ENCODE results near the gene ADARB1.

ADARB1 gene

DNA sequence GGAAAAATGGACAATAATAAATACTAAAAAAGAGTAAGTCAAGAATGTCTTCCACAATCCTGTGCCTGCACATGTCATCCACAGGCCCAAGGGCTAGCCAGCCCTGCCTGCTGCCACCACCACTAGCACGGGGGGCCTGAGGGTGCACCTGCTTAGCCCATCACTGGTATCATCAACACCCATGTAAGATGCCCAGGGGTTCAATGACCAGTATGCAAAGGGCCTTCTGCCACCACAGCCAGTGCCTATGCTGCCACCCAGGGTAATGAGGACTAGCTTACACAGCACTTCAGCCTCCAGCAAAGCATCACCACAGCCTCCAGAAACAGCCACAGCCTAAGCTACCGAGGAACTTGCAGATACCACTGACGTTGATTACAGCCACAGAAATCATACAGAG is 167.0 kb downstream of the ADARB1 start:
- DNase-seq, result no peak

DNA sequence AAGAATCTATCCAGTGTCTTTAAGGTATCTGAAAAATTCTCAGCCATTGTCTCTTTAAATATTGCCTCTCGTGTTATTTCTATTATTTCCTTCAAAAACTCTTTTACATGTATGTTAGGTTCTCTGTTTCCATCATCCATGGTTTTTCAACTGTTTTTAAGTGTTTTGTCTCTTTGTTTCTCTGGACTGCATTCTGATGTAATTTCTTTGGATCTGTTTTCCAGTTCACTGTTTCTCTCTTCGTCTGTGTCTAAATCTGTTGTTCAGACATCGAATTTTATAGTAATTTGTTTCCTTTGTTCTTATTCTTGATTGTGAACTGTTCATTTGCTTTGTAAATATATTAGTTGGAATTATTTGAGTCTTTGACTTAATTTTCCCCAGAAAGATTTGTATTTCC is 169.2 kb downstream of the ADARB1 start:
- no peak for DNase-seq

- DNase-seq, result no peak
Measured at GRCh38 chr21:45244799-45245340, 170.5 kb downstream of the ADARB1 start.

- no peak for DNase-seq
Measured at GRCh38 chr21:45246386-45247320, 172.3 kb downstream of the ADARB1 start.

- DNase-seq, result no peak
Measured at GRCh38 chr21:45248301-45248892, 174.0 kb downstream of the ADARB1 start.

DNA sequence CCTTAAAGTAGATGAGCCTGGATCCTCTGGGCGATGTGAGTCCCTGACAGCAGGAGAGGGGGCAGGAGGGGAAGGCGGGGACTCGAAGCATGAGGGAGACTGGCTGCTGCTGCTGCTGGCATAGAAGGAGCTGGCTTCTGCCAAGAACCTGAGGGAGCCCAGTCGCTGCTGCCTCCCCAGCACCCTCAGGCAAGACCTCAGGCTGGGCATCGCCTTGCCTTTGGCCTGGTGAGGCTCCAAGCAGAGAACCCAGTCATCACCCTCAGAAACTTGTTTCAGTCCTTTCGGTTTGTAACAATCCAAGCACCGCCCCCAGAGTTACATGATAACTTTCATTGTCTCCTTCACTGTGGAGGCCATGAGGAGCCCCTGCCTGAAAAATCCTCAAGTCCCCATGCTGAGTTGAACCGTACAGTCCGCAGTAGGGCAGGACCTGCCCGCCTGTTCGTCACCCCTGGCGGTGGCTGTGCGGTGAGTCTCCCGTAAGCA is 174.6 kb downstream of the ADARB1 start:
- DNase-seq, result no peak

DNA sequence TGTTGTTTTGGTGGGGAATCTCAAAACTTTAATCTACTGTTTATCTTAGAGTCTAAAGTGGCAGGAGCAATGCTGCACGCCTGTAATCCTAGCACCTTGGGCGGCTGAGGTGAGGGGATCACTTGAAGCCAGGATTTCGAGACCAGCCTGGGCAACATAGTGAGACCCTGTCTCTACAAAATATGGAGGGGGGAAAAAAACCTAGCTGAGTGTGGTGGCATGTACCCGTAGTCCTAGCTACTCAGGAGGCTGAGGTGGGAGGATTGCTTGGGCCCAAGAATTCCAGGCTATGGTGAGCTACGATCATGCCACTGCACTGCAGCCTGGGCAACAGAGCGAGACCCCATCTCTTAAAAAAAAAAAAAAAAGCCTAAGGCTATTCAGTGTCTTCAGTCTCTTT is 175.2 kb downstream of the ADARB1 start:
- no peak for DNase-seq

DNA sequence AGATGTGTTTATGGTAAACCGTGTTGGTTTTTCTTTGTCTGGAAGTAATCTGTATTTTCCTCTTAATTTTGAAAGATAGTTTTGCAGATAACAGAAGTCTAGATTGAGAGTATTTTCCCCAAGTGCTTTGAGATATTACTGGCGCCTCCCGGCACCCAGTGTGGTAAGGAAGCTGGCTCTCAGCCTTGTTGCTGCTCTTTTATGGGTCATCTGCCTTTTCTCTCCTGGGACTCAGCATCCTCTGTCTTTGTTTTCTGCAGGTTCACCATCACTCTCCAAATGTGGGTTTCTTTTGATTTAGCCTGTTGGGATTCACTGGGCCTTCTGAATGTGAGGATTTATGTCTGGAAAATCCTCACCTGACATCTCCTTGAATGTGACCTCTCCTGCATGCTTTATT is 175.9 kb downstream of the ADARB1 start:
- no peak for DNase-seq

- DNase-seq, result no peak
Measured at GRCh38 chr21:45250914-45251634, 176.7 kb downstream of the ADARB1 start.

DNA sequence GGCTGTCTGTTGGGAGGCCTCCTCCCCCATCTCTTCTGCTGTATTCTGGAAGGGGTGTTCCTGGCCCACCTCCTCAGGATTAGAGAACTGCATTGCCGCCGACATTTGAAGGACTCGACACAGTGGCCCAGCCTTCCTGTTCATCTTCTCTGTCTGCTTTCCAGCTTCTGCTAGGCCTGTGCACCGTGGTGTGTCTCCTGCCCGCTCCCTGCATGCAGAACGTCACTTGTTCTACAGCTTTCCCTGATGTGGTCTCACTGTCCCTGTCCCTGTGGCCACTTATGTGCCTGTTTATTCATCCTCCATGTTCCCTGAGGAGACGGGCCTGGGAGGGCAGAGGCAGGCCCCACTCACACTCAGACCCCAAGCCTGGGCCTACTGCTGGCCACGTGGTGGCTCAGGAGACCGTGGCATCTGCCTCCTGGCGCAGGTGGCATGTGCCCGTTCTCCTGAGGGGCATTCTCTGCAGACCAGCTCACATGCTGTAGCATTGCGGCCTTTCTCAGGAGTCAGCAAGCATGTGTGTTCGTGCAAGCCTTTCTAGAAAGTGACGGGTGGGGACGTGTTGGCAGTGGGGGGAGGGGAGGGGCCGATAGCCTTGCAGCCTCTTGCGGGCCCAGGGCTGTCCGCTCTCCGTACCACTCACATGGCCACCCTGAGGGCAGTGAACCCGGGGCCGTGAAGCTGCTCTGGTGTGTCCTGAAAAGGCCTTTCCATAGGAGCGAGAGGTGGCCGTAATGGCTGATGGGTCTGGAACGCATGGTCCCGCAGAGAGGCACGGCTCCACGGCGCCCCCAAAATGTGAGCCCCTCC is 177.5 kb downstream of the ADARB1 start:
- no peak for DNase-seq

DNA sequence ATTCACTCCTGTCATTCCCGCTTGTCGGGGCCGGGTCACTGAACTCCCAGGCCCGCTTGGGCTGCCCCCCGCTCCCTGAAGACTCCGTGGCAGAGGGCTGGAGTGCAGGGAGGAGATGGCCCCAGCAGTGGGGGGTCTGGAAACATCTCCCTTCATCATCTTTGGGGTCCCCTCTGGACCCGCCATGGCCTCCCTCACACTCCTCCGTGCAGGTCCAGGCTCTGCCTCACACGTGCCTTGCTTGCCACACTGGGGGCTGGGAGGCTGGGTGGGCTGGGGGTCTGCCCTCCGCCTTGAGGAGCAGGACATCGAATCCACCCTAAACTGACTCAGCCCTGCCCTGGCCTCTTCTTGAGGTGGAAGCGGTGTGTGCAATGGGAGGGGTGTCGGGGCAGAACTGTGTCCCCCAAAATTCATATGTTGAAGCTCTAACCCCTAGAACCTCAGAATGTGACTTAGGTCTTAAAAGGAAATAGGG is 178.1 kb downstream of the ADARB1 start:
- DNase-seq, result no peak

DNA sequence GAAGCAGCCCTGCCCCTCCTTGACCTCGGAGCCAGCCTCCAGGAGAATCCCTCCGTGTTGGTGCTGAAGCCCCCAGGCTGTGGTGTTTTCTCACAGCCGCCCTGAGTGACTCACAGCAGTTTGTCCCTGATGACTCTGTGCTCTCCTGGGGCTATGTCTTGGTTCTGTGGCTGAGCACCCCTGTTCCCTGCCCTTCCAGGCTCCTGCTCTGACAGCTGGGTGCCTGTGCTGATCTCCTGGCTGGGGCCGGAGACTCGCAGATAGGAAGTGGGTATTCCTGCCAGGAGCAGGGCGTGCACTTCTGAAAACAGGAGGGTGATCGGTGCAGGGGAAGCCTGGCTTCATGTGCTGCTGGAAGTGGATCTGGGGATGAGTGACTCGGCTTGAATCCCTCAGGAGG is 178.8 kb downstream of the ADARB1 start:
- no peak for DNase-seq

- DNase-seq, result no peak
Measured at GRCh38 chr21:45253633-45254459, 179.5 kb downstream of the ADARB1 start.

- no peak for DNase-seq
Measured at GRCh38 chr21:45254460-45254930, 180.1 kb downstream of the ADARB1 start.

DNA sequence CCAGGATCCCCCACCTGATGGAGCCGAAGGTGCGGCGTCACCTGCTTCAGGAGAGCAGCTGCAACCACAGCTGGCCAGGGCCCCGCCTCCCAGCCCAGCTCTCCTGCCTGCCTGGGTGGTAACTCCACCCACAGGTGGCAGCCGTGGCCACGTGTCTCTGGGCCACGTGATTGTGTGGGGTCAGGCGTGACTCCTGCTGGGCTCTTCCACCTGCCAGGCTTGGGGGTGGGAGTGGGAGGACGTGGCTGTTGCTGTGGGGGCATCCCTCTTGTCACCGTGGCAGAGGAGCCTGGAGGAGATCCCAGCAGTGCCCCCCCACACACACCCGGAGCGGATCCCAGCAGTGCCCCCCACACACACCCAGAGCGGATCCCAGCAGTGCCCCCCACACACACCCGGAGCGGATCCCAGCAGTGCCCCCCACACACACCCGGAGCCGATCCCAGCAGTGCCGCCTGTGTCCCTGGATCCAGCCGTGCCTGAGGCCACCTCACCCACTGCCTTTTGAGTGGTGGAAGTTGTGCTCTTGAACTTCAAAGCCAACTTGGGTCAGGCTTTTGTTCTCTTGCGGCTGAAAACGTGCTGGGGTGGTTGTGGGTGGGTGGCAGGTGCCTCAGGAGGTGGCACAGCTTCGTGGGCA is 181.1 kb downstream of the ADARB1 start:
- no peak for DNase-seq

DNA sequence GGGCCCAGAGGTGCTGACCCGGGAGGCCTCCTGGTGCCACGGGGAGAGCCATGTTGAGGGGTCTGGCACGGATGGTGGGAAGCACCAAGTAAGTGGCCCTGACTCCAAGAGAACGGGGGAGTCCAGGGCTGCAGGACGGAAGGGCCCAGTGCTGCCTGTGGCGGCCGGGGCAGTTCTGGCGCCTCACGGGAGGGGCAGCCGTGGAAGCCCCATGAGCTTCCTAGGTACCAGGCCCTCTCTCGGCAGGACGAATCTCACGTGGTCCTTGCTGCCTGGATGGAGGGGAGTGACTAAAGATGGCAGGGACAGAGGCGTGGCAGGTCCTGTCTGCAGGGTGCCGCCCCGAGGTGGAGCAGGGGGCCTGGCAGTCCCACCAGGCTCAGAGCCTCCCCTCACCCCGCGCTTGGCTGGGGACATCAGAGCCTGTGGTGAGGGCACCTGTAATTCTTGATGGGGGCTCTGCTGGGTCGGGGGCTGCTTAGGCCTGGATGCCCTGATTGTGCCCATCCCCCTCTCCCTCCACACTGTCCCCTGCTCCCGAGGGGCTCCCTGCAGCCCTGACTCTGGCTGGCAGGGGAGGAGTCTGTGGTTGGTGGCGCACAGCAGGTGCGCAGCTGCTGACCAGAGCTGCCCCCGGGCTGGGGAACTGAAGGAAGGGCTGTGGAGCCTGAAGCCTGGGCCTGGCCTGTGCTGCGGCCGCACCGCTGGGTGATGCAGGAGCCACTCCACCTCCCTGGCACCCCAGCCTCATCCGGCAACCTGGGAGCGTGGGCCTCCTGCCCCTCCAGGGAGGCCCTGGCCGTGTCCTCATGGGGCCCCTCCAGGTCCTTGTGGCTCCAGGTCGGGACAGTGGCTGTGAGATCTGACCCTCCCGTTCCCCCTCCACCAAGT is 181.9 kb downstream of the ADARB1 start:
- DNase-seq, result no peak

DNA sequence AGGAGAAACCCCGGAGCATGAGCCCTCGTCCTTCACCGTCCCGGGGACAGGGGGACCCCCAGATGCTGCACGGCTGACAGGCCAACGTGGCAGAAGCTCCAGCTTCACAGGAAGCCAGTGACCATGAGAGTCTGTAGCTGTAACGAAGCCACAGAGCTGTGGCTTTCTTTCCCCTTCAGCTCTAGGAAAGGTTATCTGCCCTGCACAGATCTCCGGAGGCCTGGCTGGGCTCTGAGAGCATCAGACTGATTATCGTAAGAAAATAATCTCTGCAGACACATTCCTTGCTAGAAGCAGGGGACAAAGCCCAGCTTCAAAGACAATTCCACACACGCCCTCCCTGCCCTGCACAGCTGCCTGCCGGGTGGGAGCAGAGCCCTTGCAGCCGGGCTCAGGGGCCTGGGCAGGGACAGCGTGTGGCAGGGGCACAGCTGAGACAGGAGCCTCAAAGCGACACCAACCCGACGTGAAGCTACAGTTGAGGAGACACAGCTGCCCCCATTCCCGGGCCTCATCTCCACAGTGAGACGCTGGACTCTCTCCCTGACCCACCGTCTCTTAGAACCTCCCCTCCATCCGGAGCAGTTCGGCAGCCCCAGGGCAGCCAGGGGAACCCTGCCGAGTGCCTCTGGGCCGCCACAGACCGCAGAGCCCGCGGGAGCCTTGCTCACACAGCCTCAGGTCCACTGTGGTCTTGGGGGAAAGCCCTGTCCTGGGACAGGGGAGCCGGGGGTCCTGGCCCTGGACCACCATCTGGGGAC is 182.7 kb downstream of the ADARB1 start:
- no peak for DNase-seq

DNA sequence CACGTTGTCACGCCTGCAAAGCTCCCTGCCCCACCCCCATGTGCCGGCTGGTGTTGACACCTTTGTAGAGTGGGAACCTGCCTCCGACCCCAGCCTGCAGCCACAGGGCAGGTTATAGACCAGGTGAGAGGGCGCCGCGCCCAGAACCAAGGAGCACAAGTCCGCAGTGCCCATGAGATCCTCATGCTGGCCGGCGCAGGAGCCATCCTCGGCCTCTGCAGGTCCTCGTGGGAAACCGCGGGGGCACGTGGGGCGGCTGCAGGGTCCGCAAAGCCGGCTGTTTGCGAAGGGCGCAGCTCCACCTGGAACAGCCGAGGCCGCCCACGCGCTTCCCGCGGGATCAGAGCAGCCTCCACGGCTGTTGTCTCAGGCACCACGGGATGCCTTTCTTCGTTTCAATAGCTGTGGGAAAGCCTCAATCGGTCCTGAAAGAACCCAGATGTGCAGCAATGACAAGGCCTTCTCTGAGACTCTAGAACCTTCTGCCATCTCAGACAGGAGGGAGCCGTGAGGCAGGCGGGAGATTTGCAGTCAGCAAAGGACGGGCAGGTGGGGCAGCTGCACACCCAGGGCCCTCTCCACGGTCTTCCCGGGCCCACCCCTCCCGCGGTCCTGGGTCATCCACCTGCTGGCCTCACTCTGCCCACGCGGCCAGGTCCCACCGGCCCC is 183.4 kb downstream of the ADARB1 start:
- no peak for DNase-seq

Measured in HCEC 1CT (cell line).